GM12891 (cell line): Measurements from ENCODE around the gene GPR149.

ENCODE experiments used
- POLR2A ChIP-seq: IDR thresholded peaks from 2 replicates; pipeline ENCODE4 v1.6.1; 2011; ENCODE audit warnings: low read depth, low read length, control low read depth
- POLR2AphosphoS5 ChIP-seq: IDR thresholded peaks from 2 replicates; pipeline ENCODE4 v1.6.1; 2011; ENCODE audit warnings: low read depth, low read length, control low read depth
- POU2F2 ChIP-seq: IDR thresholded peaks from 2 replicates; pipeline ENCODE4 v1.6.1; 2011; ENCODE audit warnings: low read depth, mild to moderate bottlenecking, control low read depth, low read length, moderate library complexity
- SPI1 ChIP-seq: IDR thresholded peaks from 2 replicates; pipeline ENCODE4 v1.6.1; 2011; ENCODE audit warnings: low read depth, low read length, control low read depth
- TAF1 ChIP-seq: IDR thresholded peaks from 2 replicates; pipeline ENCODE4 v1.6.1; 2011; ENCODE audit warnings: low read depth, low read length, control low read depth

- TF ChIP-seq POLR2AphosphoS5 (no peak), POLR2A (no peak), TAF1 (no peak), POU2F2 (no peak), SPI1 (no peak)
Observed at GRCh38 chr3:154361099-154361498, 68.9 kb downstream of the GPR149 start.
